ENCODE data around the gene KCNK13.

The KCNK13 gene

GRCh38 chr14:90132821-90133570 is 71.2 kb downstream of the KCNK13 start:
- peak; percentile 18 for DNase-seq (ENCODE audit: low read depth)

GRCh38 chr14:90136904-90137303 is 75.1 kb downstream of the KCNK13 start:
- DNase-seq (ENCODE audit: low read depth) = no peak

- peak; percentile 49 for DNase-seq (ENCODE audit: low read depth)
Observed at GRCh38 chr14:90137807-90138206, 76.0 kb downstream of the KCNK13 start.

DNA sequence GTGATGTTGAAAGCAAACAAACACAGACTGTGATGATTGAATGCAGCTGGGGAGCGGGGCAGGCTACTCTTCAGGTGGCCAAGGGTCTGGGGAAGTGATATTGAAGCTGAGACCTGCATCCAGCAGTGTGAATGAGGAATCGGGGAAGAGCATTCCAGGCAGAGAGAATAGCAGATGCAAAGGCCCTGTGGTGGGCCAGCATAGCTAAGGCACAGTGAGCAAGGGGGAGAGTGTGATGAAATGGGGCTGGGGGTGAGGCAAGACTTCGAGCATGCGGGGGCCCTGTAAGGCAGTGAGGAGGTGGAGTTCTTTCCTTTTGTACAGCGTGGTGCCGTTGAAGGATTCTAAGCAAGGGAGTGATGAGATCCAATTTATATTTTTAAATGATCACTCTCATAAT is 77.4 kb downstream of the KCNK13 start:
- DNase-seq (ENCODE audit: low read depth) = no peak

DNA sequence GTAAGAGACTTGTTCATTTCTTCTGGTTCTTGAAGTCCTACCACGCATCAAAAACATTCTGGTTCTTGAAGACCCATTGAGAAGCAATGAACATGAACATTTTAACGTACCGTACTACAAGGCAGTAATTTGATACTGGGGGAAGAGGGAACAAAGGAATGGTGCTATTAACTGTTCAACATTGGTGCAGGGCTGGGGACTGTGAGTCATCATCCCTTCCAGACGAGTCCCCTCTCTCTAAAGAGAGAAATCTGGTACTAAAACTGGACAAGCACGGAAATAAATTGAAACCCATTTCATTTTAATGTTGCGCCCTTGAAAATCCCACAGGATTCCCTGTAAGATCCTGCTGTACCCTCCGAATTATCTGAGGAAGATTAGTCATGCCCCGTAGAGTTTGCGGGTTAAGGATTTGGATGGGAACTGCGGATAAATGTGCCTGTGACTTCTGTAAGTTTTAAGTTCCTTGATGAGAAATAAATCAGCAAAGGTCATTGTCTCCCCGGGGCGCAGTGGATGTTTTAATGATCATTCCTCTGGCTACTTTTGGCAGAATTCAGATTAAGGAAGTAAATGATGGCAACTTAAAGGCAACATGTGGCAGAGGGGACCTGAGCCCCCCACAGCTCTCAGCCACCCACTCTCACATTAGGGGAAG is 78.6 kb downstream of the KCNK13 start:
- DNase-seq (ENCODE audit: low read depth) = no peak

- DNase-seq (ENCODE audit: low read depth) = no peak
Observed at GRCh38 chr14:90140956-90141316, 79.1 kb downstream of the KCNK13 start.

DNA sequence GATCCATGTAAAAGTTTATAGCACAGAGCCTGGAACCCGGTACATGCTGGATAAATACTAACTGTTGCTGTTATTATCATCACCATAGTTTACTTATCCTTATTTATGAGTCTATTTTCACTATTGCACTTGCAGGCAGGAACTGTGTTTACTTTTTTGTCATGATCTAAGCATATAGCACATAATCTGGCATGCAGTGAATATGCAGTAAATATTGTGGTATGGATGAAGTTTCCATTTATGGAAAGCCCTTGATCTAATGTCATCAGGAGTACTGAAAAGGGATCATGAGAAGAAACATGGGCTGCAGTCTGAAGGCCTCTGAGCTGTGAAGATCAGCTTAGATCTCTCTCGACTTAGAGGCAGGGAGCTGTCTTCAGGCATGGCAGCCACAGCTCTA is 91.6 kb downstream of the KCNK13 start:
- DNase-seq (ENCODE audit: low read depth) = no peak

GRCh38 chr14:90154110-90154509 is 92.3 kb downstream of the KCNK13 start:
- no peak for DNase-seq (ENCODE audit: low read depth)

DNA sequence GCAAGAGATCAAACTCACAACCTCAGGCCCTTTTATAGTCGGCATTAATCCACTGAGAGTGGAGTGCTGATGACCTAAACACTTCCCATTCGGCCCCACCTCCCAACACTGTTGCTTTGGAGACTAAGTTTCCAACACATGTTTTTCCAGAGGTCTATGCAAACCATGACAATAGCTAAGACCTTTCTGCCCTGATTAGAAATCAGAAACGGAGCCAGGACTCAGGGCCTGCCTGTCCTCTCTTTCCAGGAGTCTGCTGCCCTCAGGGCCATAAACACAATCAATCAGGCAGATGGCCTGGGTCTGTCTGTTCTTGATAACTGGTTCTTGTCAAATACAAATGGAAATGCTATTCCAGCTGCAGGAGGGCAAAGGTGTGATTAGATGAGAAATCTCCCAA is 97.4 kb downstream of the KCNK13 start:
- DNase-seq (ENCODE audit: low read depth) = no peak

DNA sequence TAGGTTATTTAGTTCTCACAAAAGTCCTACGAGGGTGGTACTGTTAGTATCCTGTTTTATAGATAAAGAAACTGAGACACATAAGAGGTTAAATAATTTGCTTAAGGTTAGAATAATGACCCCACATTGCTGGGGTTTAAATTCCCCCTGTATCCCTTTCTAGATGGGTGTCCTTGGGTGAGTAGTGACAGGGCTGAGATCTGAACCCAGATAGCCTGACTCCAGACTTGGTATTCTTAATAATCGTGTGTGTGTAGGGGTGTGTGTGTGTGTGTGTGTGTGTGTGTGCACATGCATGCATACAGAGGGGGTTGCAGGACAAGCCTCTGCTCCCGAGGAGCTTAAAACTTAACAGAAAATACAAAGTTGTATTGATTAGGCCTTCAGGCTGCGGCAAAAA is 97.9 kb downstream of the KCNK13 start:
- DNase-seq (ENCODE audit: low read depth) = no peak

GRCh38 chr14:90161129-90161528 is 99.3 kb downstream of the KCNK13 start:
- DNase-seq (ENCODE audit: low read depth) = no peak

- peak; percentile 49 for DNase-seq (ENCODE audit: low read depth)
Observed at GRCh38 chr14:90168425-90169105, 106.8 kb downstream of the KCNK13 start.

DNA sequence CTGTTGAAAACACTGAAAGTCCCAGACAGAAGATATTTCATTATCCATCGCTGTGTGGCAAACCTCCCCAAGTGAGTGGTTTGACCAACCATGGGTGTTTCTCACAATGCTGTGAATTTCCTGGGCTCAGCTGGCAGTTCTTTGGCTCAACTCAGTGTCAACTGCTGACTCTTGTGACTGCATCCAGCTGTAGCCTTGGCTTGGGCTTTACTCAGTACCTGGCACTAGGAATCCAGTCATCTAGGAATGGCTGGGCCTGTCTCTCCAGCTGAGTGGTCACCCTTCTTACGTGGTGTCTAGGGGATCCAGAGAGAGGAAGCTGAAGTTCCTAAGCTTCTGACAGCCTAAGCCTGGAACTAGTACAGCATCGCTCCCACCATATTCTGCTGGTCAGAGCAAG is 113.8 kb downstream of the KCNK13 start:
- DNase-seq (ENCODE audit: low read depth) = no peak

- peak; percentile 3 for DNase-seq (ENCODE audit: low read depth)
Observed at GRCh38 chr14:90177539-90178189, 115.9 kb downstream of the KCNK13 start.

DNA sequence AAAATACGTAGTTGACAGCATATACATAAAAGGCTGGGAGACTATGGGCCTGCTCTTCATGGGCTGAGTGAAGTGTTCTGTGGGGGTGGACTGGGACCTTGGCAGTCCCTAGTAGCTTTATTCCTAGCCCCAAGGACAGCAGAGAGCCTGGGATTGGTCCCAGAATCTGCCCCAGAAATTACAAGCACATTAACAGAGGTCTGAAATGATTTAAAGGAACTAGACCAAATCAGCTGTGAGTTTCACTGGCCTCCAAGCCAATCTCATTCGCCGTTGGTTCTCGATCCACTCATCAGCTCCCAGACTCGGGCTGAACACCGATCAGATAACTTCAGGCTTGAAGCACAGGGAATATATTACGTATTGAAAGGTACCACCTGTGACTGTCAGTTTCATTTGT is 117.6 kb downstream of the KCNK13 start:
- no peak for DNase-seq (ENCODE audit: low read depth)

DNA sequence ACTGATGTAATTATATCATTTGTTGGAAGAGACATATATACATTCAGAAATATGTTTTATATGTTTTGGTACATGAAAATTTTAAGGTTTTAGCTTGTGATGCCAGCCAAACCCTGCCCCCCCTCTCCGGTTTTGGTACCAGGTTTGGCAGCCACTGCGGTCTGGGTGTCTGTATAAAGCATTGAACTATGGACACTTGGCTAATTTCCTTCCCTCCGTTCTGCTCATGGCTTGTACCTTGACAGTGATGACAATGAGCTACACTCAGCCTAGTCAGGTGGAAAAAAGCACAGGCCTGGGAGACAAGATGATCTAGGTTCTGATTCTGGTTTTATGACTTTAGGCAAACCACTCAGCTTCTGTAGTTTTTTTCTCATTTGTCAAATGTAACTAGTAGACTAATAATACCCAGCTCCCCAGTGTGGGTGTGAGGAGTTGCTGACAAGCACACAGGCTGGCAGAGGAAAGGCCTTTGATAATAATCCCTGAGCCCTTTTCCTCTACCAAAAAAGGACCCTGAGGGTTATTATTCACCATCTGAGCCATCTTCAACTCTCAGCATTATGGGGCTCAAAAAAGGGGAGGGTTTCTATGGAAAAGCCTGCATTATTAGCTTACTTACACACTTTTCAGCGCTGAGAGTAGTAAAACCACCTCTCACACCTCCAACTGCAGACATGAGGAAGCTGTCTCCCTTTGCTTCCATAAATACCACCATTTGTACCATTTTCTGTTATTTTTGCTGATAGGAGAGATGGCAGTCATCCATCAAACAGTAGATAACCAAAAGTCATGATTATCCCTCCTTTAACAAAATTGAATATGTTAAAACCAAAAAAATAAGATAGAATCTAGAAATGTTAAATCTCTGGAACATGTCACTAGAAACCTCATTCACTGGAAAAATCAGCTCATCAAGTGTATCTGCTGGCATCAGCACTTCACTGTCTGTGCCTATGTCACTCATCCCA is 118.3 kb downstream of the KCNK13 start:
- DNase-seq (ENCODE audit: low read depth) = no peak

DNA sequence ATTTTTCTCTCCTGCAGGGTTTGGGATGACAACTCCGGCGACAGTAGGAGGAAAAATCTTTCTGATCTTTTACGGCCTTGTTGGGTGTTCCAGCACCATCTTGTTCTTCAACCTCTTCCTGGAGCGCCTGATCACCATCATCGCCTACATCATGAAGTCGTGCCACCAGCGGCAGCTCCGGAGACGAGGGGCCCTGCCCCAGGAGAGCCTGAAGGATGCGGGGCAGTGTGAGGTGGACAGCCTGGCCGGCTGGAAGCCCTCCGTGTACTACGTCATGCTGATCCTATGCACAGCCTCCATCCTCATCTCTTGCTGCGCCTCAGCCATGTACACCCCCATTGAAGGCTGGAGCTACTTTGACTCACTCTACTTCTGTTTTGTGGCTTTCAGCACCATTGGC is 122.3 kb downstream of the KCNK13 start:
- DNase-seq (ENCODE audit: low read depth) = no peak

DNA sequence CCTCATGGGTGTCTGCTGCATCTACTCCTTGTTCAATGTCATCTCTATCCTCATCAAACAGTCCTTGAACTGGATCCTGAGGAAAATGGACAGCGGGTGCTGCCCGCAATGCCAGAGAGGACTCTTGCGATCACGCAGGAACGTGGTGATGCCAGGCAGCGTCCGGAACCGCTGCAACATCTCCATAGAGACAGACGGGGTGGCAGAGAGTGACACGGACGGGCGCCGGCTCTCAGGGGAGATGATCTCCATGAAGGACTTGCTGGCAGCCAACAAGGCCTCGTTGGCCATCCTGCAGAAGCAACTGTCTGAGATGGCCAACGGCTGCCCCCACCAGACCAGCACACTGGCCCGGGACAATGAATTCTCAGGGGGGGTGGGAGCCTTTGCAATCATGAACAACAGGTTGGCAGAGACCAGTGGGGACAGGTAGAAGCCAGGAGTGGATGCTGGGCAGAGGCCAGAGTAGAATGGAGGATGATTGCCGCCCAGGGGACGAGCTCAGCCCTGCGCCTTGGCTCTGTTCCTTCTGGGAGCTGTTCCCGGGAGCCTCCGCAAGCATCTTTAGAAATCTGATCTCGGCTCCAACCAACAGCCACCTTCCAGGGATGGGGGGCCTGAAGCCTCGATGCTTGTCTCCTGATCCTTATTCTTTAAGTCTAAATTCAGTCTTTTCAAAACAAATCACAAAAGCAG is 122.9 kb downstream of the KCNK13 start:
- no peak for DNase-seq (ENCODE audit: low read depth)

- no peak for DNase-seq (ENCODE audit: low read depth)
Observed at GRCh38 chr14:90188588-90188987, 126.8 kb downstream of the KCNK13 start.

DNA sequence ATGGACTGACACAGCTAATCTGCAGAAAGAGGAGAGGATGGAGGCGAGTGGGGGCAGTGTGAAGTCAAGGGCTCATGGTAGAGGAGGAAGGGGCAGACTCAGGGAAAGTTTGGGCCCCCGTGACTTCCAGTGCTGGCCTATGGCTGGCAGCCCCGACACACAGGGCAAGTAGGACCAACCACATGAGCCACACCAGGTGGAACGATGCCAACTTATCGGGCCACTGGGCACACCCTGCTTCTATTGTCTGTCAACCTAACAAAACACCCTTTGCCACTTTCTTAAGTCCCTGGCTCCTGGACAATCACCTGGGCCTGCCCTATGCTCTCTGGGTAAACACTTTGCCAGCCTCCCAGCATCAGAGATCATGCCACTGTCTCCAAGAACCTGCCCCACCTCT is 129.4 kb downstream of the KCNK13 start:
- no peak for DNase-seq (ENCODE audit: low read depth)

GRCh38 chr14:90191585-90191984 is 129.8 kb downstream of the KCNK13 start:
- no peak for DNase-seq (ENCODE audit: low read depth)

Data from amniotic epithelial cell (primary cell).